ENCODE measurements around the gene CREB5.

CREB5 gene

DNA sequence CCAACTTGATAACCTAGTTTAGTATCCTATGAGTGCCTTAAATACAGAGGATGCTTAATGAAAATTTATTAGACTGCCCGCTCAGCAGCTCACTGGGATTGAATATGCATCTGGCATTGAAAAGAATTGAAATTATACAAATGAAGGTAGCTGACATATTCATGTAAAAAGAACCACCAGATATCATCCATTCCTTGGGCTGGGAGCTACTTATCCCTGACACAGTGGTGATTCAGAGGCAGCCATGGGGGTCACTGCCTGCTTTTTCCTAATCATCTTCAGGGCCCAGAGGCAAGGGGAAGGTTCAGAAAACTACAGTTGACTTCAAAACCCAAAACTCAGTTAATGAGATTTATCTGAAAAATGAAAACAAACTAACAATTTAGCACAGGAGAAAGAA is 424.9 kb downstream of the CREB5 start:
- DNase-seq, result no peak

DNA sequence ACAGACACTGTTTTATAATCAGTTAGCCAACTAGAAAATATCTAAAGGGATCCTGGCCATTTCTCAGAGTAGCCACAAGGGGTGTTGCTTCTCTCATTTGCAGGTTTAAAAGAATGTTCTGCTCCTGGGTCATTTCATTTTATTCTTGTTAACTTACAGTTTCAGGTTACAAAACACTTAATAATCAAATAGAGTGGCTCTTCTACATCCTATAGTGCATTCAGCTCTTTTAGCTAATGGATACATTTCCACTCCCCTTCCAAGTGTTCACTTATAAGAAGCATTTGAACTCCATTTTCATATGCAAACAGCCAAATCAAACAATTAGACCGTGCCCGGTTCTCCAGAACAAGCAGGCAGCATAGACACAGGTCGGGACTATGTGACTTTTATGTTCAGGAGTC is 428.3 kb downstream of the CREB5 start:
- no peak for DNase-seq

DNA sequence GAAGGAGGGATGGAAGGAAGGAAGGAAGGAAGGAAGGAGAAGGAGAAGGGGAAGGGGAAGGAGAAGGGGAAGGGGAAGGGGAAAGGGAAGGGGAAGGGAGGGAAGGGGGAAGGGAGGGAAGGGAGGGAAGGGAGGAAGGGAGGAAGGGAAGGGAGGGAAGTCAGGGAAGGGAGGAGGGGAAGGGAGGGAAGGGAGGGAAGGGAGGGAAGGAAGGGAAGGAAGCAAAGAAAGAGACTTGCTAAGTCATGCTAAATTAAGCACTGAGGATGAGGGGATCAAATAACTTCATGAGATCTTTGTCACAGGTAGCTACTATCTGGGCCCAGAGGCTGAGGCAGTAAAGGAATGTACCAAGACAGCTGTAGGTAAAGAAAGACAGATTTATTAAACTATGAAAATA is 429.4 kb downstream of the CREB5 start:
- no peak for DNase-seq

DNA sequence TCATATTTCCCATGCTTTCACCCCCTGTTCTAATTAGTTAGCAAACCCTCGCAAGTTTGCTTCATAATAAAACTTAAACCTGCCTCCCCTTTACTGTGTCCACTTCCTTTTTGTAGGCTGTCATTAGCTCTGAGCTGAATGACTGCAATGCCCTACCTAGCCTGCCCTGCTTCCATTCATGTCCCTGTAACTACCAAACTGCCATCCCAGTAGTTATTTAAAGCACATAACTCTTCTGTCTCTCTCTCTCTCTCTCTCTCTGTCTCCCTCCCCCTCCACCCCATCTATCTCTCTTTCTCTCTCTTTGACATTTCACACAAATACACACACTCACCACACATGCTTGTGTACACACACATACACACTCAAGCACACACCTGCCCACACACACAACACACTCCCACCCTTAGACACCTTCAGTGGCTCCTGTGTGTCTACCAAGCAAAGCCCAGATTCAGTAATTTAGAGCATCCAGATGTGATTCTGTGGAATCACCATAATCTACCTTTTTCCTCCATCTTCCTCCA is 430.5 kb downstream of the CREB5 start:
- no peak for DNase-seq

DNA sequence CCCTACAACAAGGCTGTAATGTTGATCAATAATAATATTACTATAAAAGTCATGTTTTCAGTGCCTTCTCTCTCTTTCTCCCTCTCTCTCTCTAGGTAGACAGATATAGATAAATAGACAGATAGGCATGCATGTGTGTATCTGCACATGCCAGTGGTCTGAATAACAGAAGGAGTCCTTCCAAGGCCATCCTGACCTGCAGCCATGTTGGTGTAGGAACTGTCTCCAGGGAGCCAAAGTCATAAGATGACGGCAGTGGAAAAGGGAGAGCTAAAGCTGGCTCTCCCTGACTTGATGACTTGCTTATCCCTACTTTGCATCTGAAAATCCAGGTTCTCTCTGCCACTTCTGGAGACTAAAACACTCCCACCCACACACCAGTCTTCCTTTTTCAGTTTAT is 432.8 kb downstream of the CREB5 start:
- DNase-seq, result no peak

DNA sequence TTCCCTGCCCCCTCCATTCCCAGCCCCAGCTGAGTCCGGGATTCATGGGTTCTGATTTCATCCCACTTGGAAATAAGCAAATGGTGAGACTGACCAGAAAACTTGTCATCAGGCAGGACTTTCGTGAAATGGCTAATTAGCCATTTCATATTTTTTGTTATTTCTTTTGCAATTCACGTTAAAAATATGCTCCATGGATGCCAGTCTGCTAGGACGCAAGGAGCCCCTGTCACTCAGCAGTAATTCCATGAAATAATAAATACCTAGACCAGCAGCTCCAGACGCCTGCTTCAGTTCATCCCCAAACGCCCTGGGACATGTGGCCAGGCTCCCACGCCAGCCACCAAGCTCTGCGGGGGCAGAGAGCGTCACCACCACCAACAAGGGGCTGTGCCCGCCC is 434.9 kb downstream of the CREB5 start:
- DNase-seq, result no peak

DNA sequence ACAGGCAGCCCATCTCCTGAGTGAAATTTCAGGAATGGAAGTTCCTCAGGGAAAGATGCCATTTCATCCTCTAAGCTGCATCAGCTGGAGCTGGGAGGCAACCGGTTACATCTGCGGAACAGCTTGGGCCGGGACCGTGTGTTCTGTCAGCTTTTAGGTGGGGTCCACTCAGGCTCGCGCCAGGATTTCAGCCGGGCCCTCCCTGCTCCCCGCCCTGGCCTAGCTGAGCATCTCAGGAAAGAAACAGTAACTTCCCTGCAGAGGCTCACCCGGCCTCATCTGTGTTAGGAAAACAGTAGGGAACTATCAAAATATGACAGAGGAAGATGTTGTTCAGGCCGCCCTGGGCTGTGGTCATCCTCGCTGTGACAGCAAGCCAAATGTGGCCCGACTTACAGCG is 435.4 kb downstream of the CREB5 start:
- DNase-seq, result no peak

DNA sequence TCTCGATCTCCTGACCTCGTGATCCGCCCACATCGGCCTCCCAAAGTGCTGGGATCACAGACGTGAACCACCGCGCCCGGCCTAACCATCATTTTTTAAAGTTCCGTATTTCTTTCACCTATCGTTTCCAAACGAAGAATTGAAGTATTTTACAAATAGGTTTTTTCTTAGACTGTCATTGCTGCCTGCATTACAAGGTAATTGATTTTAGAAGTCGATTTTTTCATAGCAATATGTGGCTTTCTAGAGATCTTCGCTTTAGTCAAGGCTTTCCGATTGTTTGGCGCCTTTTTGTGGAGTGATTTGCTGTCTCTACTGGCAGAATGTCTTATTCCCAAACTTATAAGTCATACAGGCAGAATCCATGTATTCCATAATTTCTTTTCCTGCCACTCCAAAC is 436.6 kb downstream of the CREB5 start:
- DNase-seq, result no peak

DNA sequence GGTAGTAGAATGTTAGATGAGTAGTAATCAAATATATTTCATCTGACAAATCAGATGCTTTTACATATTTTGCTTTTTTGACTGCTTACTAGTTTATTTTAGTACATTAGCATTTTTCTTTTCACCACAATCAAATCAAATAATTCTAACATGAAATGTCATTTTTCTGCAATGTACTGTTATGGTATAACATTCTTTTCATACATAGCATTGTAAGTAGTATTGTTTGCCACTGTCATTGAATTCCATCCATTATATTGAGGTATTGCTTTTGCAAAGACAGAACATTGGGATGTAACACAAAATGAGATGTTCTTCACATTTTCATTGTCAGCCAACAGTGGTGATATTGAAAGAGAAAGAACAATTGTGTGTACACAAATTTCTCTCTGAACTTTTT is 438.4 kb downstream of the CREB5 start:
- no peak for DNase-seq

DNA sequence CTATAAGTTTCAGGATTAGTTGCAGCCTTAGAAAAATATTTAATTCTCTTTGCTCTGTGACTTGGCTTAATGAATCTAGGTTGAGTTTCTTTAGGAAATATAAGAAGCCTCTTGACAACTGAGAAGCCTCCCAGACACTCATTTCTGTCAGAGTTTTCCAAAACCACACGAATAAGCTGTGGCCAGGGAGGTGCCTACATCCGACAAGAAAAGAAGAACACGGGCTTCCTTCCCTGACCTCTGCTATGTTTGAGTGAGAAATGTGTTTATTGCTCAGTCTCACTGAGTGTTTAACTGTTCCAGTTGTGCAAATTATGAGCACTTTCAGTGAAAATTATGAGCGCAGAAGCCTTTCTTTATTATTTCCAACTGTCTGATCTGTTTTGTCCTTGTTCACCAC is 440.8 kb downstream of the CREB5 start:
- no peak for DNase-seq

DNA sequence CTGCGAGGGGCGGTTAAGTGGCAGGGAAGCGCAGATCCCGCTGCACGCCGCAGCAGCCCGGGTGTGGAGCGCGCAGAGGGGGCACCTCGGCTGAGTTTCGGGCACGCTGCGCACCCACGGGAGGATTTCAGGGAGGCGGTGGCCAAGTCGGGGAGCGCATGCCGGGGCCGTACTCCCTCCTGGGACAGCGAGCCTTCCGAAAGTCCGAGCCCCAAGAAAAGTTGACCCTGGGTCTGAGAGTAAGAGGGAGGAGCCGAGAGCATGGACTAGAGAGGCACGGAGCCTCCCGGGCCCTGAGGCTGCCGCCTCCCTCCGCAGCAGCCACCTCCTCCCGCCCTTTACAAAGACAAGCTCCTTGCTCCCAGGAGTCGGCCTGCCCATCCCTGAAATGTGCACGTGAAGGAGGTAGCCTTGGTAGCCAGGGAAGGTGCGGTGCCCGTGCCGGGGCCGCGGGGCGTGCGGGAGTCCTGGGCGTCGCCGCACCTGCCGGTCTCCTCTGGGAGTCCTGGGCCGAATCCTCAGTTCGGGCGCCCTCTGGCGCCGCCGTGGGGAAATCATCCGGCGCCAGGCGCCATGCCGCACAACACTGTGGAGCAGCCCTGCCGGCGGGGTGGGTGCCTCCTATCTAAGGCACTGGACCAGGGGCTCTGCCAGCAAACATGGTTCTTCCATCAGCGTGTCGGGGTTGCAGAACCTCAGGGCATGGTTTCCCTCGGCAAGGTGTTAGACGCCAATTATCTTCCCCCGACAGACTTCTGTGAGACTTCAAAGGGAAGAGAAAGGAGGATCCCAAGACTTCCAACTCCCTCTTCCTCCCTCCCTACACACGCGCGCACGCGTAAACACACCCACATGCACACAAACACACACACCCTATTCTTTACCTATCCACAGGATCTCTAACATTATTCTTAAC is 441.8 kb downstream of the CREB5 start:
- peak; percentile 67 for DNase-seq

DNA sequence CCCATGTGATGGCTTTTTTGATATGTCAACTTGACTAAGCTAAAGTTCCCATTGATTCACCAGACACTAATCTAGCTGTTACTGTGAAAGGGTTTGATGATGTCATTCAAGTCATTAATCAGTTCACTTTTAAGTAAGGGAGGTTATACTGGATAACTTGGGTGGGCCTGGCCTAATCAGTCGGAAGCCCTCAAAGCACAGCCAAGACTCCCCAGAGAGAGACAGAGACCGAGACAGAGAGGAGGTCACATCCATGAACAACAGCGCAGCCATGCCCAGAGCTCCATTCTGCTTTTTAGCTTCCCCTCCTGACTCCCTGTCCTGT is 442.4 kb downstream of the CREB5 start:
- no peak for DNase-seq

DNA sequence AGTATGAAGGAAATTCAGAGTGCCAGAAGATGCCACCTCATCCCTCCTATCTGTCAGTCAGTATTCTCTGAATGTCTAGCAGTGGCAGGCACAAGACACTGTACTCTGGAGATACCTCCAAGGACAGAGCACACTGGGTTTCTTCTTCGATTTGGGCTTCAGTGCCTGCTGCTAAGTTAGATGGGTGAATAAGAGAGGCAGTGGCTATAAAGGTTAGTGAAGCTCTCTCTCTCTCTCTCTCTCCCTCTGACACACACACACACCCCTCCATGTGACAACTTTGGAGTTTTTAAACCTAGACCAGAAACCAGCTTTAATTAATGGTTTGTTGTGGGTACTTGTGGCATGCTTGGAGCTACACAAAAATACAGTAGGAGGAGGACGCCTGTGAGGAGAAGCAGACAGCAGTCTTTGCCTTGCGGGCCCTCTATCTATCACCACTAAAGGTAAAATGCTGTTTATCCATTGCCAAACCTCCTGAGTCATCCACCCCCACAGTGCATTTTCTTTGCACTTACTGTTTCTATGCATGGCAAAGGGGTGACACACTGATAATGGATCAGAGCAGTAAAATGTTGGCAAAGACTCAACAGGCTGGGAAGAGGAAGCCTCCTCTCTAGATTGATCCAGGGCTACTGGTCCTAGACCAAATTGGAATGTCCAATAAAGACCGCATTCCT is 443.4 kb downstream of the CREB5 start:
- DNase-seq, result no peak

DNA sequence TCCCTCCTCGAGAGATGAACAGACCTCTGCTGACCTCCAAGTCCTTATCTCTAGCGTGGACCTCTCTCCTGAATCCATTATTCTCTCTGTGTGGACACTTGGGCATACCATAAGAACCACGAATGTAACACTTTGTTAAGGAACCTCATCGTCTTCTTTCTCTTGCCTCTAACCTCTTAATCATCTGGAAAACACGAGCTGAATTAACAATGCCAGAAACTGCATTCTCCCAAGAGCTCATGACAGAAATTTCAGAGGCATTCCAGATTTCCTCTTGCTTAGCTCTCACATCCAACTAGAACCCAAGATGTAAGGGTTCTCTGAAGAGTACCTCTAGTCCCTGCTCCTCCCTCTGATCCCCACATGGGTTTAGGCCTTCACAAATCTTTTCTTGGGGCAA is 444.3 kb downstream of the CREB5 start:
- DNase-seq, result no peak

DNA sequence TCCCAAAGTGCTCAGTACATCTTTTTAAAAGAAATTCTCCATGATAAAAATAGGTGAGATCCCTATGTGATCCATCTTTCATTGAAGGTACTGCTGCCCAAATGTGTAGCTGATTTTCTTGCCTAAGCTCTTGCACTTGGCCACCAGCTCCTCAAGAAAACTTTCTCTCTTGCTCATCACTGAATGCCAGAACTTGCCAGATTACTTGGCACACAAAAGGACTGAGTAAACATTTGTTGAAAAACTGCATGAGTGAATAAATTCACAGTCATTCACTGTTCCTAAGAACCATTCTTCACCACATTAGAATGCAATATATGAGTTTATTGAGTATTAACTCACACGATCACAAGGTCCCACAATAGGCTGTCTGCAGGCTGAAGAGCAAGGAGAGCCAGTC is 445.9 kb downstream of the CREB5 start:
- DNase-seq, result no peak

DNA sequence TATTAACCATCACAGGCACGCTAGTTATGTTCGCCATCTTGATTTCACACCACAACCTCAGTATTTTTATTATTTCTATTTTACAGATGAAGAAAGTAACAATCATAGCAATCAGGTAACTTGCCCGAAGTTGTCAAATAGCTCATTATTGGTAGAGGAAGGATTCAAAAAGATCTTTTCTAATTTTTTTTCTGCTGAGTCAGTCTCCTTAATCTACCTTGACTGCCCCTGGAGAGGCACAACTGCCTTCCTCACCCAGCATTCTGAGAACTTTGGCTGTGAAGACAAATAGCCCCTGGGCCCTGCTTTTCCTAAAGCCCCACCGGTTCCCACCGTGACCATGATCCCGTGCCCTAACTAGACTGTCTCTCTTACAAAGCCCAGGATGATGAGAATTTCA is 446.6 kb downstream of the CREB5 start:
- DNase-seq, result no peak

DNA sequence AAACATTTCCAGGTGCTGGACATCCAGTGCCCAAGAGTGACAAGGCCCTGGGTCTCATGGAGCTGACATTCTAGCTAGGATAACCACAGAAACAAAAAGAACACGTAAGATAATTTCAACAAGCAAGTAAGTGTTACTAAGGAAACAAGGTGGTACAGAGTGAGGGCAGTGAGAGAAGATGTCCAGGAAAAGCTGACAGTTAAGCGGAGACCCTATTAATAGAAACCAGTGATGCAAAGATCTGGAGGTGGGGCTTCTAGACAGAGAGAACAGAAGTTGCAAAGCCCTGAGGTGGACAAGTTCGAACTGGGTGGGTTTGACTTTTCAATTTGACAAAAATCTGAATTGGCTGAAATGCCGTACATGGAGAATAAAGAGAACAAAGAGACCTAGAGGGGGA is 449.5 kb downstream of the CREB5 start:
- no peak for DNase-seq

DNA sequence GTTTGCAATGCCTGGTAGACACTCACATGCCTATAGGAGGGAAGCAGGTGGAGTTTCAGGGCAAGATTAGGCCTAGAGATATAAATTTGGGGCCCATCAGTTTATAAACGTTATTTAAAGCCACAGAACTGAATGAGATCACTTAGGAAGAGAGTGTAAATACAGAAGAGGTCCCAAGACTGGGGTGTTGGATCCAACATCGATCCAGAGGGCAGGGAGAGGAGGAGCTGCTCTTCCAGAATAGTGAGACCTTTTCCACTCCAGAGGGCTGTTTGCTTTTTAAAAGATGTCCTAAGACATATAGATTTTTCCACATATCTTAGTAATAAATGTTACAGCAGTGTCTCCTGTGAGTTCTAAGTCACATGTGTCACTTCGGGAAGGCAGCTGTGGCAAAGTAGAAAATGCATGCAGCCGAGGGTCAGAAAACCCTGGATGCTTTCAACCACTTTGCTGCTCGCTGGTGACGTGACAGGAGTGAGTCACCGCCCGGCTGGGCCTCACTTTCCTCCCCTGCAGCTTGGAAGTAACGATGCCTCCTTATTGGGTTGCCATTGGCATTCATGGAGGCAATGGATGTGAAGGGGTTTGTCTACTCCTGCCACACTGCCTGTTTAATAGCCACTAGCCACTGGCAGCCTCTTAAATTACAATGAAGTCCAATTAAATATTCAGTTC is 450.4 kb downstream of the CREB5 start:
- DNase-seq, result no peak

DNA sequence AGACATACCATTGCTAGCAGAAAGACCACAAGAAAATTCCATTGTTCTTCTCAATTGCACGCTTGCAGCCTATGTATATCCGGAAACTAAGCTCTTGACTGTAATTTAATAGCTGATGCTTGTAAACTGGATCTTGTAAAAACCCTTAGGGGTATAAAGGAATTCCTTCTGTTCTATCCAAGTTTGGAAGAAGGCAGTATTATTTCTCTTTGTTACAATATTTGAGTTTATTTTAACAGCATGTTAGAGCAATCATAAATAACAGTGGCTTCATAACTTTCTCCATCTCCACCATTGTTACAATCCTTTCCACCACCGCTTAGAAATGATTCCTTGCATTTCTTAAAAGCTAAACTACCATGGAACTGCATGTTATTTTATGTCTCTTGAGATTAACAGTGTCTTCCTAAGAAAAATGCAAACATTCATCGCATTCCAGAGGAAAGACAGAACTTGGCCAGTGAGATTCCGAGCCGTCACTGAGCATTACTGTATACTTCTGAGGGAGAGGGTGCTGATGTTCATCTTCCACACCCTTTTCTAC is 453.4 kb downstream of the CREB5 start:
- DNase-seq, result no peak

DNA sequence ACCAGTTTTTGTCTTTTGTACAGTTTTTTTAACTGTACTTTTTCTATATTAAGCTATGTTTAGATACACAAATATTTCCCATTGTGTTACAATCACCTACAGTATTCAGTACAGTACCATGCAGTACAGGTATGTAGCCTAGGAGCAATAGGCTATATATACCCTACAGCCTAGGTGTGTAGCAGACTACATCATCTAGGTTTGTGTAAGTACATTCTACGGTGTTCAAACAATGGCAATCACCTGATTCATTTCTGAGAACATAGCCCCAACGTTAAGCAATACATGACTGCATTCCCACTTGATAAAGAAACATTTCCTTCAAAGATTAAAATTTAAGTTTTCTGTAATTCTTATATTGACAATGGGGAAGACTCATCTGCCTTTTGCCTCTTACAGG is 456.4 kb downstream of the CREB5 start:
- no peak for DNase-seq

DNA sequence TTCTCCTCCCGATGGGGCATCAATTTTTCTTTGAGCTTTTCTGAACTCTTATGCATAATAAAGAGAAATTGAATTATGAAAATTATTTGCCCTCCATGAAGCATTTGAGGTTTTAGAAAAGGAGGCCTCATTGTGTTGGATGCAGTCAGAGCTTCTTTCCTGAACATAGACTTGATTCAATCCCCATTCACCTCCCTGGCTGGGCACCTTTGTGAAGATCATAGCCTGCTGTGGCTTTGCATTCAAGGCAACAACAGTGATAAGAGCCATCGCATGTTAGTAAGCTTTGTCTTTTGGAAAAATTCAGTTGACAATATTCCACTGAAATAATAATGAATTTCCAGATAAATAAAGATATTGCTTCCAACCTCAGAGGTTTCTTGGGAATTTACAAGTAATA is 458.8 kb downstream of the CREB5 start:
- no peak for DNase-seq

DNA sequence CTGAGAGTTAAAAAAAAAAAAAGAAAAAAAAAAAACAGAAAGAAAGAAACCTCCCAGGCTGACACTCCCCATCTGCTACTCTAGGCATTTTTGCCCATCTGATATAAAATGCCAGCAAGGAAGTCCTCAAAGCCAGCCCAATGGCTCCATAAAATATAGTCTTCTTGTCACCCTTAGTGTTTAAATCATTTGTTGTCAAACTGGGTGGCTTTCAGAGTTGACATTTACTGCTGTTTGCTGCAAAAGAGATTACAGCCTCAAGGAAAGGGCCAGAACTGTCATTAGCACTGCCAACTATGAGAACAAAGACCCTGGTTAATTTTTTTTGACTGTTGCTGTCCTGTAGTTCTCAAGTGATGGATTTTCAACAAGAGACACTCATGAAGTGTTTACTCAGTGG is 459.3 kb downstream of the CREB5 start:
- no peak for DNase-seq

DNA sequence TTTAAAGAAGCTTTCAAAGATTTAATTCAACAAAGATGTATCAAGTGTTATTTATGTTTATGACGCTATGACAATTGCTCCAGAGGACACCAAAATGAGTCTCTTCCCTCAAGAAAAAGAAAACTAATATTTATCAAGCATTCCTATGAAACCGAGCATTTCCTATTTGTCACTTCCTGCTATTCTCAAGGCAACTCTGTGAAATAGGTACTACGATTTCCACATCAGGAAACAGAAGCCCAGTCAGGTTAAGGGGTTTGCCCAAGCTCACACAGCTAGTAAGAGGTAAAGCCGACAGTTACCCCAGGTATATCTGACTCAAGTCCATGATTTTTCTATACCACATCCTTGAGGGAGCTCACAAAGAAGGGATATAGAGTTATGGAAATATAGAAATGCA is 459.9 kb downstream of the CREB5 start:
- no peak for DNase-seq

DNA sequence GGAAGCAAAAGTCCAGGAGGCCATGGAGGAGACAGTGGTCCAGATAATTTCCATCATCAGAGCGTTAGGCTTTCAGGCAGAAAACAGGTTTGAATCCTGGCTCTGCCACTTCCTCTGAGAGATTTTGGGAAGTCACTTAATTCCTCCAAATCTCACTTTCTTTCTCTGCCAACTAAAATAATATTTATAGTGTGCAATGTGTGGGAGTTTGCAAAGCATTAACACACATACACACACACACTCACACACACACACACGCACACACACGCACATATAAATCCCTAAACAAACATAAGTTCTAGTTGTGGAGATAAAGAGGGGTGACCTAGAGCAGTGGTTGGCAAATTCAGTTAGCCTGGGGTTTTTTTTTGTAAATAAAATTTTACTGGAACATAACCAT is 461.0 kb downstream of the CREB5 start:
- DNase-seq, result no peak

All from CD4-positive, alpha-beta T cell treated with Interleukin-15 for 1 hour (primary cell).